CD1c-positive myeloid dendritic cell (primary cell): Measurements from ENCODE around the gene SUSD4.
"Not testable (repeated sequence)": the region's sequence is repeated elsewhere in the genome, so short reads cannot be mapped to it uniquely, and the experiment has no call there.

ENCODE experiments used
- DNase-seq: peaks from one replicate; pipeline ENCODE4 v3.0.0-alpha.2; 2016; ENCODE audit errors: extremely low spot score

SUSD4 gene

GRCh38 chr1:223297800-223298199, 66.2 kb downstream of the SUSD4 start:
- no peak for DNase-seq

GRCh38 chr1:223291796-223292195, 72.2 kb downstream of the SUSD4 start:
- no peak for DNase-seq

GRCh38 chr1:223290397-223290796, 73.6 kb downstream of the SUSD4 start:
- DNase-seq: no peak

GRCh38 chr1:223289621-223290020, 74.4 kb downstream of the SUSD4 start:
- no peak for DNase-seq

- DNase-seq: no peak
Measured at GRCh38 chr1:223288826-223289225, 75.2 kb downstream of the SUSD4 start.

GRCh38 chr1:223285452-223285851, 78.5 kb downstream of the SUSD4 start:
- no peak for DNase-seq

GRCh38 chr1:223283697-223284096, 80.3 kb downstream of the SUSD4 start:
- DNase-seq: not testable (repeated sequence)

GRCh38 chr1:223278311-223278710, 85.7 kb downstream of the SUSD4 start:
- not testable (repeated sequence) for DNase-seq

- no peak for DNase-seq
Measured at GRCh38 chr1:223276029-223276428, 87.9 kb downstream of the SUSD4 start.

- DNase-seq: no peak
Measured at GRCh38 chr1:223273511-223273910, 90.5 kb downstream of the SUSD4 start.

- DNase-seq: no peak
Measured at GRCh38 chr1:223271085-223271781, 92.7 kb downstream of the SUSD4 start.

GRCh38 chr1:223270155-223270554, 93.8 kb downstream of the SUSD4 start:
- no peak for DNase-seq

GRCh38 chr1:223269006-223269405, 95.0 kb downstream of the SUSD4 start:
- no peak for DNase-seq

GRCh38 chr1:223266632-223267172, 97.3 kb downstream of the SUSD4 start:
- DNase-seq: no peak

- no peak for DNase-seq
Measured at GRCh38 chr1:223264983-223265908, 98.7 kb downstream of the SUSD4 start.

- no peak for DNase-seq
Measured at GRCh38 chr1:223264529-223264928, 99.4 kb downstream of the SUSD4 start.

GRCh38 chr1:223261914-223262313, 102.1 kb downstream of the SUSD4 start:
- no peak for DNase-seq

GRCh38 chr1:223260712-223261111, 103.3 kb downstream of the SUSD4 start:
- DNase-seq: no peak

- no peak for DNase-seq
Measured at GRCh38 chr1:223259462-223259861, 104.5 kb downstream of the SUSD4 start.

- DNase-seq: no peak
Measured at GRCh38 chr1:223258751-223259198, 105.2 kb downstream of the SUSD4 start.

- DNase-seq: no peak
Measured at GRCh38 chr1:223257856-223258550, 106.0 kb downstream of the SUSD4 start.

GRCh38 chr1:223256034-223256433, 107.9 kb downstream of the SUSD4 start:
- no peak for DNase-seq
